GM18858 (cell line): Measurements from ENCODE around the gene SLC2A13.
"Not testable (repeated sequence)": the region's sequence is repeated elsewhere in the genome, so short reads cannot be mapped to it uniquely, and the experiment has no call there.

Experiments used
- ATAC-seq: cut with Tn5 transposase; IDR thresholded peaks from one replicate; pipeline ENCODE4 v1.9.1; 2021; ENCODE audit not compliant: unreplicated experiment

SLC2A13 gene

GRCh38 chr12:39777465-39777864 is 328.4 kb downstream of the SLC2A13 start:
- no peak for ATAC-seq

GRCh38 chr12:39773266-39773665 is 332.6 kb downstream of the SLC2A13 start:
- ATAC-seq = no peak

GRCh38 chr12:39772821-39773259 is 333.0 kb downstream of the SLC2A13 start:
- no peak for ATAC-seq

- no peak for ATAC-seq
Measured at GRCh38 chr12:39771456-39771855, 334.4 kb downstream of the SLC2A13 start.

- ATAC-seq = peak; percentile 87
Measured at GRCh38 chr12:39764944-39765560, 340.8 kb downstream of the SLC2A13 start.

GRCh38 chr12:39763890-39764169 is 342.1 kb downstream of the SLC2A13 start:
- no peak for ATAC-seq

GRCh38 chr12:39763071-39763889 is 342.6 kb downstream of the SLC2A13 start:
- no peak for ATAC-seq

- no peak for ATAC-seq
Measured at GRCh38 chr12:39755478-39755877, 350.4 kb downstream of the SLC2A13 start.

- no peak for ATAC-seq
Measured at GRCh38 chr12:39752482-39753137, 353.3 kb downstream of the SLC2A13 start.

- ATAC-seq = not testable (repeated sequence)
Measured at GRCh38 chr12:39746151-39746550, 359.7 kb downstream of the SLC2A13 start.

- ATAC-seq = no peak
Measured at GRCh38 chr12:39743655-39744054, 362.2 kb downstream of the SLC2A13 start.

GRCh38 chr12:39736406-39736805 is 369.5 kb downstream of the SLC2A13 start:
- no peak for ATAC-seq

- ATAC-seq = no peak
Measured at GRCh38 chr12:39723831-39724230, 382.1 kb downstream of the SLC2A13 start.

GRCh38 chr12:39722504-39722903 is 383.4 kb downstream of the SLC2A13 start:
- no peak for ATAC-seq

- ATAC-seq = no peak
Measured at GRCh38 chr12:39713552-39713951, 392.3 kb downstream of the SLC2A13 start.

- no peak for ATAC-seq
Measured at GRCh38 chr12:39712334-39712733, 393.5 kb downstream of the SLC2A13 start.
